HG03139 (cell line): ENCODE data around the gene TMEM219.
A peak's percentile ranks its signal among the peaks of the same experiment; 100 is the strongest.

ENCODE experiments used
- ATAC-seq: cut with Tn5 transposase; IDR thresholded peaks from one replicate; pipeline ENCODE4 v1.9.1; 2021; ENCODE audit not compliant: unreplicated experiment

The TMEM219 gene

DNA sequence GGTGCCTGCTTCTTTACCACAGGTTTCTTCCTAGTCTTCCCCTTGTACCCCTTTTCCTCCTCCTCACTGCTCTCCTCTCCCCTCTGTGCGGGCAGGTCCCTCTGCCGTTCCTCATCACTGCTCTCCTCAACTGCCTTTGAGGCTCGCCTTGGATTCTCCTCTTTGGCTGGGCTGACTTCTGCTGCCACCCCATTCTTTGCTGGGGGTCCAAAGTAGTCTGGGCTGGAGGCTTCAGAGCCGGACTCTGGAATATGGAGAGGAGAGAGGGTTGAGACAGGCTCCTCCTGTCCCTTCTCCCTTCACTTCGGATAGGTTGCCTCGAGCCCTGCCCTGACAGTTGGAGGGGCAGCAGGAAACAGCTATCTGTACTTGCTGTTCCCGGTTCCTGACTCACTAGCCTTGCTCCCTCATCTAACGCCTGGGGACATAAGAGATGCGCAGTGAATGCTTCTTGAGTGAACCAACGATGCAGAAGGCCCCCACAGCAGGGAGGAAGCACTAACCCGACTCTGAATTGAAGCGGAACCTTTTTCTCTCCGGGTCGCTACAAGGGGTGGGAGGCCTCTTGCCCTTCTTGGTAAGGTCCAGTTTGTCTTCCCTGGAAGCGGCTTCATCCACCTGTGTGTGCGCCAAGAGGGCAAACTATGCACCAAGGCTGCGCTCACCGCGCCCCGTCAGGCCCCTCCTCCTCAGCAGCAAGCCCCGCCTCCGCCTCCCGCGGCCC, 32.9 kb downstream of the TMEM219 start:
- peak; percentile 31 for ATAC-seq

DNA sequence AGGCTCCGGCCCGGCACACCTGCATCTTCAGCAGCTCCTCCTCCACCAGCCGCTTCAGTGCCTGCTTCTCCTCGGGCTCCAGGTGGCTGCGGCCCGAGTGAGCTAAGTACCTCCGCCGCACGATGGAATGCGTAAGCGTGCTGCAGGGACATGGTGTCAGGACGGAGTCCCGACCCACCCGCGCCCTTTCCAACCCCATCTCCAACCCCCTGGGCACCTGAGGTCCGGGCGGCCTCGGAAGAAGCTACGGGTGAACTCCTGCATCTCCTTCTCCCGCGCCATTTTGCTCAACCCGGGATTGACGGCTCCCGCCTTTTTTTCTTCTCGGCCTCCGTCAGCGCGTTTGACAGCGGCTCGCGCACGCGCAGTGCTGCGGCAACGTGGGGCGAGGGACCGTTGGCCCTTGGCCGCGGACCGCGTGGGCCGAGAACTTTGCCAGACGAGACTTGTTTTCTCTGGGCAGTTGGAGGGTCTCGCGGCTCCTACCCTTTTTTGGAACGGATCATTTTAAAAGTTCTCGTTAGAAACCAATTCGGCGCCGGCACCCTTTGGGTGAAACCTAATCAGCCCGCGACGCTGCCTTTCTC, 33.5 kb downstream of the TMEM219 start, which contains the start of gene HIRIP3:
Gene HIRIP3, minus strand, starts transcription at position 294 of the 587 bp plus-strand sequence. Its CDS starts 12 bp downstream, at position 282.
- peak; percentile 38 for ATAC-seq

DNA sequence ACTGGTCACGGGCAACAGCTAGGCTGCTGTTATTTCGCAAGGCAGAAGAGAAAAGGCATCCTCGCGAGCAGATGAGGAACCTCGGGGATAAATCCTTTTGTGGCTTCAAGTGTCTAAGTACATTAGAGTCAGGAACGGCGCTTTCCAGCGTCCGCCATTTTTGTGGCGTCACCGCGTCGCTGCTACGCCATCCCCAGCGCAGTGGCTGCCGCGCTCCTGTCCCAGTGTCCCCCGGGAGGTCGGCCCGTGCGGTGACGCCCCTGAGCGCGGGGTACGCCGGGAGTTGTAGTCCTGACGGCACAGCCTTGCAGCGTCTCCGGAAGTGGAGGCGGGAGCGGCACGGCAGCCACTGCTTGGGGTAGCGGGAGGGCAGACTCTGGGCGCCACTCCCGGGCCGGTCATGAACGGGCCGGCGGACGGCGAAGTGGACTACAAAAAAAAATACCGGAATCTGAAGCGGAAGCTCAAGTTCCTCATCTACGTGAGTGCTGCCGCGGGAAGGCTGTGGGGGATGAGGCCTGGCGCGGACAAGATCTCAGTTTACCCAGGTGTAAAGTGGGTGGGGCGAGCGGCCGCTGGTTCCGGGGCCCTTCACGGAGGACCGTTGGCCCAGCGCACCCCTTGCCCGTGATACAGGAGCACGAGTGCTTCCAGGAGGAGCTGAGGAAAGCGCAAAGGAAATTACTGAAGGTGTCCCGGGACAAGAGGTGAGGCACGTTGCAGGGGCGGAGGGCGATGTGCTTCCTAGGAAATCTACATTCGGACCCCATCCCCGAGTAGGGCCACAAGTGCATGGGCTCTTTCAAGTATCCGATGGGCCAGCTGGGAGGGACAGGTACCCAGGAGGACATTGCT, 34.3 kb downstream of the TMEM219 start, which contains the start of gene INO80E:
Gene INO80E, plus strand, starts transcription at position 331 of the 855 bp plus-strand sequence. Its CDS starts 70 bp downstream, at position 401.
- peak; percentile 79 for ATAC-seq

DNA sequence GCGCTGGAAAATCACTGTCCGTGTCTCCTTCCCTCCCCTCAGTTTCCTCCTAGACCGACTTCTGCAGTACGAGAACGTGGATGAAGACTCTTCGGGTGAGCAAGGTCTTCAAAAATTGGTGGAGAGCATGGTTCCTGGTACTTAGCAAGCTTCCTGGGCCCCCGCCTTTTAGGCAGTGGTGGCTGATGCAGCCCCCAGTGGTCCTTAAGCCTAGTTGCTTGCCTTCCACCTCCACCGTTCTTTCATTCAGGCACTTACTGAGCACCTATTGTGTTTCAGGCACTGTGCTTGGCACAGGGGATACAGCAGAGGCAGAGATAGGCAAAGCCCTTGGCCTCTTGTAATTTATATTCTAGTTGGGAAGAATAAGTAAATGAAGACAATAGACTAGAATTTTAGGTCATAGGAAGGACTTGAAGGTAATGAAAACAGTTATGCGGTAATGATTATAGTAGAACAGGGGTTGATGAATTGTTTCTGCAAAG, 34.9 kb downstream of the TMEM219 start:
- ATAC-seq = no peak

DNA sequence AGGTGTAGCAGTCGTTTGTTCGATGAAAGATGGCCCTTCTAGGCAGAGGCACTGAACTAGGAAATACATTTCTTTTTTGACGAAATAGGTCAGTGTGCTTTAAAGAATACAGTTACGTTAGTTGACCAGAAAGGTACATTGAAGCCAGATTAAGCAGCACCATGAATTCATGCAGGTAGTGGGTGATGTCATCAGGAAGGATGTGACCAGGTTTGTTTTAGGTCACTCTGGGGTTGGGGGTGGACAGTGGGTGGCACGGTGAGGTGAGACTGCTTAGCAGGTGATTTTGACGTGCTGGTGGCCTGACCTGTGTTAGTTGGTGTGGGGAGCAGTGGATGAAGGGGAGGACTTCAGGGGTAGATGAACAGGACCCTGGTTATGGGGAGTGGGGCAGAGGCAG, 37.7 kb downstream of the TMEM219 start:
- no peak for ATAC-seq

DNA sequence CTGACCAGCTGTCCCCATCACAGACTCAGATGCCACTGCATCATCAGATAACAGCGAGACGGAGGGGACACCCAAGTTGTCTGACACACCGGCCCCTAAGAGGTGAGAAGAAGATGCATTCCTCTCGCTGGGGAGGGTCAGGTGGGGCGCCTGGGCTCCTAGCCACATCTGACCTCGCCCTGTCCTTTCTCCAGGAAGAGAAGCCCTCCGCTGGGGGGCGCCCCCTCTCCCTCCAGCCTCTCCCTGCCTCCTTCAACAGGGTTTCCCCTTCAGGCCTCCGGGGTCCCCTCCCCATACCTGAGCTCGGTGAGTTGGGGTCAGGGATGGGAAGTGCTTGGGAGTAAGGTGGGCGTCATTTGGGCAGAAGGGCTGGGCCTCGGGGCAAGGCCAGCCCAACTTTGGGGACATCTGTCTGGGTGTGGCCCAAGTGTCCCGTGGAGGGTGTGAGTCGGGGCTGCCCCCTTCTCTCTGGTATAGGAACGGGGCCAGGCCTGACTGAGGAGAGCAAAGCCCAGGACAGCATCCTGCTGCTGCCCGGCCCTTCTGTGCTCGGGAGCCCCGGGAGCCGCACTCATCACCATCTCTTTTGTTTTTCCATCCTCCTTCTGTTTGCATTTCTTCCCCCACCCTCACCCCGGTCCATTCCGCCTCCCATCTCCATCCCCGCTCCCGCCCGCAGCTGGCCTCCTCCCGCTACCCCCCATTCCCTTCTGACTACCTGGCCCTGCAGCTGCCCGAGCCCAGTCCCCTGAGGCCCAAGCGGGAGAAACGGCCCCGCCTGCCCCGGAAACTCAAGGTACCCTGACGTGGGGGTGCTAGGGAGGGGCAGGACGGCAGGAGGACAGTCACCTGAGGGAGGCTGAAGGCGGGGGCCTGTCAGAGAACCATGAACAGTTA, 39.1 kb downstream of the TMEM219 start:
- no peak for ATAC-seq

DNA sequence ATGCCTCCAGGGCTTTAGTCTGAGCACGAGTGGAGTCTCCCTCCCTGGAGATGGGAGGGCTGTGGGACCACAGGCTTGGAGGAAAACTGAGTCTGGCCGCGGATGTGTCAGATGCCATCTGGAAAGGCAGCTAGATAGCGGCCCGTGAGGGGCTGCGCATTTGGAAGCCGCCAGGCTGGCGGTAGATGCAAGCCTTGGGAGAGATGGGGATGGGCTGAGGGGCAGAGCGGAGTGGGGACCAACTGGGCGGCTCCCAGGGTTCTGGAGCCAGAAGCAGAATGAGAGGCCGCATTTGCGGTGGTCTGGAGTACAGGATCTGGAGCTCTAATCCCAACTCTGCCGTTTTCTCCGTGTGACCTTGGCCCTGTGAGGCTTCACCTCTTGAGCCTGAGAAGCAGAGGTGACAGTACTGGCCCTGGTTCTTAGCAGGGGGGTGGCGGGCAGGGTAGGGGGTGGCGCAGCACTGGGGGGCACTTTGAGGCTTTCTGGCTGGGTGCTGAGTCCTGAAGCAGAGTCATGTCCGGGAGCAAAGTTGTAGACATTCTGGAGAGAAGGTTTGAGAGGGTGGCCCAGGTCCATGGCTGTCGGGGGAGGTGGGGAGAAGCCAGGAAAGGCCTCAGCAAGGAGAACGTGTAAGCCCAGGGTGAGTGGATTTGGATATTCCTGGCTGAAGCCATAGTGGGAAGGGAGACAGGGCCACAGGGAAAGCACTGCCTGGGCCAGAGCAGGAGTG, 40.9 kb downstream of the TMEM219 start:
- no peak for ATAC-seq

DNA sequence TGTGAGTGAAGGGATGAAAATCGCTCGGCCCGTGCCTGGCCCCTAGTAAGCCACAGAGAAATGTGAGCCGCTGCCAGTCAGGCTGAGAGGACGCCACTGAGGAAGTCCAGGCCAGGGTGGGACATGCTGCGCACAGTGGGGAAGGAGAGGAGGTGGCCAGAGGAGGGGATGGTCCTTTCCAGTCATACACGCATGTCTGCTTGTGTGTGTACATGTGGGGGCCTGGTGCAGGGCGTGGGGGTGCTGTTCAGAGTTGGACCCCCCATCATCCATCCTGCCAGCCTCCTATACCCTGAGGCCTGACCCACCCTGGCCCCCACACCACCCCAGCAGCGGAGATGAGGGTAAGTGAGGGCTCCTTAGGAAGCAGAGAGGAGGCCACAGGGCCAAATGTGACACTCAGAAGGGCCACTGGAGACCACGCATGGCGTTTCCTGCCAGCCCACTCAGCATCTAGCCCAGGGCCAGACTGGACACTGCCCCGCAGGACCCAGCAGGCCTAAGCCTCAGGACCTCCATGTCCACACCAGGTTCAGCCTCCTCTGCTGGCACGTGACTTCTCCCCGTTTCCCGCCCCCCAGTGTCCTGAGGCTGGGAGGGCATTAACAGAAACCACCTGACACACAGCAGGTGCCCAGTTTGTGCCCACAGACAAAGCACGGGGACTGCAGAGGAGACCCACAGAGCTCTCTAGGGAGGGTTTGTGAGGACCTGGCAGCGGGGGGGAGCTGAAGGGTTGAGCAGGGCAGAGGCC, 42.0 kb downstream of the TMEM219 start:
- no peak for ATAC-seq

DNA sequence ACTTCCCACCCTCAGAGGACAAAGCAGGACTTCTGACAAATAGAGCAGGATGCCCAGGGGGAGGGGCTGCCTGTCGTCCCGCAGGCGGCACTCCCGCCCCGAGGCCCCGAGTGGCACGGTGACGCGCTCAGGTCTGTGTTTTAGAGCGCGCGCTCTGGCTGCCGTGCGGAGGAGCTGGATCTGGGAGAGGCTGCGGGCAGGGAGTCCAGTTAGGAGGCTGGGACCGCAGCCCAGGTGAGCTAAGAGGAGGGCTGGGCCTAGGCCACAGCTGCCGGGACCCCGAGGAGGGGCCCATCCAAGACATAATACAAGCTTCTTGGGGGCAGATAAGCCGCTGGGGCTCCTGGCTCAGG, 42.5 kb downstream of the TMEM219 start:
- no peak for ATAC-seq

DNA sequence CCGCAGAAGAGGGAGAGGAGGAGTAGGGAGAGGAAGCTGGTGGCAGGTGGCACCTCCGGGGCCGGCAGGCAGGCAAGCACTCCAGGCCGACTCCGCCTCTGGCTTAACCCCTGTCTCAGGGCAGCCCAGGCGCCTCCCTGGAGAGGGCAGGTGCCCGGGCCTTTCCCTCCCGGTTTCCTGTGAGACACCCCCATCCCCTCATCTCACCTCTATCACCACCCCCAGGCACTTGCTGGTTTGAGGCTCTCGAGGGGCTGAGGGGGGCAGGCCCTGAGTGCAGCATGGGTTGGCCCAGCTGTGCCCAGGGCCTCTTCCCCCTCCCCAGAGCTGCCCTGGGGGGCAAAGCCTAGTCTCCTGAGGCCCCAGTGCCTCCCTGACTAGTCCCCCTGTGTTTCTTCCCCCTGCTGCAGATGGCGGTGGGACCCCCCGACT, 42.9 kb downstream of the TMEM219 start:
- no peak for ATAC-seq

DNA sequence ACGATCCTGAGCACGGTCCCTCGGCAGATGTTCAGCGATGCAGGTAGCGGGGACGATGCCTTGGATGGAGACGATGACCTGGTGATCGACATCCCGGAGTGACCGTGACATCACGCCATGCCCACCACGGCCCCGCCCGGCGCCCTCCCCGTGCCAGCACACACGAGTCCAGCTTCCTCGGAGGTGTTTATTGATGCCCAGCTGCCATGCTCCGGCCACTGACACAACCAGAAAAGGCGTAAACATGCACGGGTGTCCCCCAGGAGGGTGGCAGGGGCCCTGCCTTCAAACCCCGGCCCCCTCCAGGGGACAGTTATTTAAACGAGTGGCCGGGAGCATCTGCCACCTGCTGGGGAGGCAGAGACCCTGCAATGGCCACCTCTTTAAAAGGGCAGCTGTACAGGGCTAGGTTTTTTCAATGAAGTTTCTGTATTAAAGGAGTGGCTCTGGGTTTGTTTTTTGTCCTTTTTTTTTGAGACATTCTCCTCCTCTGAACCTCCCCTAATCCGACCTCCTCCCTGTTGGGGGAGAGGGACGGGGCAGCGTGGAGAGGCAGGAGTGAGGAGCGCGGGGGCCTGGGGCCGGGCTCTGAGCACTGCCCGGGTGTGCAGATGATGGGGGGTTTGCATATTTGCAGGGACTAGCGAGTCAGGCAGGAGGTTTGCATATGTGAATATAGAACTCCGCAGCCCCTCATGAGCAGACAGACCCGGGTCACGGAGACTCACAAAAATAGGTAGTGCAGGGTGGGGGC, 43.6 kb downstream of the TMEM219 start:
- no peak for ATAC-seq

DNA sequence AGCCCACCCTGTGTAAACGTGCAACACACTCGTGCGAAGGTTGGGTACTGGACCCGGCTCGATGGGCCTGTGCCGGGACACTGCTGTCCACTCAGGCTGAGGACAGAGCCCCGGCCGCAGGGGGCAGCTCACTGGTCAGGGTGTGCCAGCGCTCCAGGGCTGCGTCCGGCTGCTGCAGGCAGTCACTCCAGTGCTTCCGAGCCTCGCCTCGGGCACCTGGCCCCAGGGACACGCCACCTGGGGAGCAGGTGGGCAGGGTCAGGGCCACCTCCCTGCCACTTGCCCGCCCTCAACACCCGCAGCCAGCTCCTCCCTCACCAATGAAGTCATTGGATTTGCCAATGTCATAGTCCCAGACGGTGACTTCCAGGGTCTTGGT, 44.2 kb downstream of the TMEM219 start:
- no peak for ATAC-seq

DNA sequence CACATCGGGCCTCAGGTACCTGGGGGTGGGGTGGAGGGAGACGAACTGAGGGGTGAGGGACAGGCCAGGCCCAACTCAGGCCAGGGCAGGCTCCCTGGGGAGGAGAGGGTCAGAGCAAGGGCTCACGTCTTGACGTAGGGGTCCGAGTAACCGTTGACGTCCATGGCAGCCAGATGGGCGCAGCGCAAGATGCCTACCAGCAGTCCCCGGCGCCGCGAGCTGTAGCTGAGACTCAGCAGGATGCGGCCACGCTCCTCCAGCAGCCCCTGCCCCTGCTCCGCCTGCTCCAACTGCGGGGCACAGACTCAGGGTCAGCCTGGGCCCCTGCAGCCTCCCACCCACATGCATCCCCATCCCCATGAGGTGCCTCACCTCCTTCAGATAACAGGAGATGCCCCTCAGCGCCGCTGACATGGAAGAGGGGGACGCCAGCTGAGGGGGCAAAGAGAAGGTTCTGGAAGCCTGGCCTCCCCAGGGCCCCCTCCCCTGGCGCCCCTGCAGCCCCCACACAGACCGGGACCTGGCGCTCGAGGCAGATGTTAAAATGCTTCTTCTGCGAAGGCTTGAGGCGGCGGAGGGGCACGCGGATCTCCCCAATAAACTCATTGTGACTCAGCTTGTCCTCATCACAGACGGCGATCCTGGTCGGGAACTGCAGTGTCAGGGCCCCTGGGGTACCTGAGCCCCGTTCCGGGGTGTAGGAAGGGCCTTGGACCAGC, 44.9 kb downstream of the TMEM219 start:
- no peak for ATAC-seq

DNA sequence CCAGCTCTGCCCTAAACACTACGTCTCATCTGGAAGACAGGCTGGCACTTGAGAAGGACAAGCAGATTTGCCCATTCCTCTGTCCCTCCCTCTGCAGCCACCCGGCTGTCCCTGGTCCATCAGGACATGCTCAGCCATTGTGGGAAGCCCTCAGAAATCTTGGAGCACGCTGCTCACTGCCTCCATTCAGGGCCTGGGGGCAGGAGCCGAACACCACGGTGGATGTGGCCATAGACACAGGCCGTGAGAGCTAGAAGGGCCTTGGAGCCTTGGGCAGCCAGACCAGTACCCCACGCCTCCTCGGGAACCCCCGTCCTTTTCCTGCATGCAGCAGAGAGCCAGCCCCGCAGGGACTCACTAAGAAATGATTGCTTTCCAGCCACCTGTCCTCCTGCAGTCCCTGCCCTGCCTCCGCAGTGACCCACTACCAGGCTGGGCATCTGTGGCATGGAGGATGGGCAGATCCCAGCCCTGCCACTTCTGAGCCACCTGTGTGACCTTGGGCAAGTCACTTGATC, 45.6 kb downstream of the TMEM219 start:
- no peak for ATAC-seq

DNA sequence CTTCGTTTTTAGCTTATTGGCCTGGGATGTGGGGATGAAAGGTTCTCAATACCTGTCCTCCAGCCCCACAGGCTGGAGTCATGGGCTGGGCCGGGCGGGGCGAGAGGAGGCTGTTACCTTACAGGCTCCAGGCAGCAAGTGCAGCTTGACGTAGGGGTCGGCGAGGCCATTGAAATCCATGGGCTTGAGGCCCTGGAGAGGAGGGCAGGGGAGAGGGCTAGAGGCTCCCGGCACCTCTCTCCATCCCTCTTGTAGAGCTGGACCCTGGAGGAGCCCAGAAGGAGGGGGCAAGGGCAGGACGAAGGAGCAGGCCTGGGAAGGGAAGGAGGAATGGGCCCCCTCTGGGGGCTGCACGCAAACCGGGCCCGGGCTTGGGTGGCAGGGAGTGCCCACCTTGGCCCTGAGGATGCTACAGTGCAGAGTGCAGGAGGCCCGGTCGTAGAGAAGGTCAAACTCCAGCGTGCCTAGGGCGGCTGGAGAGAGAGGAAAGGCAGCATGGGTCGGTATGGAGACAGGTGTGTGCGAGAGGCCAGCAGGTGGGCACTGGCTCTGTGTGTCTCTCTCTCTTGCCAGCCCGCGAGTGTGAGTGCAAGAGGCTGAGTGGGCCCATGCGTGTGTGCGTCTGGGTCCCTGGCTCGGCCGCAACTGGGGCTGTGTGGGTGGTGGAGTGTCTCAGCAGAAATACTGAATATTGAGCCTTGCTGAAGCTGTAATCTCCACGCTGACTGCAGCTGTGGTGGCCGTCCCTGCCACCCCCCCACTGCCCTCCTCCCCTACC, 47.4 kb downstream of the TMEM219 start:
- ATAC-seq = no peak

DNA sequence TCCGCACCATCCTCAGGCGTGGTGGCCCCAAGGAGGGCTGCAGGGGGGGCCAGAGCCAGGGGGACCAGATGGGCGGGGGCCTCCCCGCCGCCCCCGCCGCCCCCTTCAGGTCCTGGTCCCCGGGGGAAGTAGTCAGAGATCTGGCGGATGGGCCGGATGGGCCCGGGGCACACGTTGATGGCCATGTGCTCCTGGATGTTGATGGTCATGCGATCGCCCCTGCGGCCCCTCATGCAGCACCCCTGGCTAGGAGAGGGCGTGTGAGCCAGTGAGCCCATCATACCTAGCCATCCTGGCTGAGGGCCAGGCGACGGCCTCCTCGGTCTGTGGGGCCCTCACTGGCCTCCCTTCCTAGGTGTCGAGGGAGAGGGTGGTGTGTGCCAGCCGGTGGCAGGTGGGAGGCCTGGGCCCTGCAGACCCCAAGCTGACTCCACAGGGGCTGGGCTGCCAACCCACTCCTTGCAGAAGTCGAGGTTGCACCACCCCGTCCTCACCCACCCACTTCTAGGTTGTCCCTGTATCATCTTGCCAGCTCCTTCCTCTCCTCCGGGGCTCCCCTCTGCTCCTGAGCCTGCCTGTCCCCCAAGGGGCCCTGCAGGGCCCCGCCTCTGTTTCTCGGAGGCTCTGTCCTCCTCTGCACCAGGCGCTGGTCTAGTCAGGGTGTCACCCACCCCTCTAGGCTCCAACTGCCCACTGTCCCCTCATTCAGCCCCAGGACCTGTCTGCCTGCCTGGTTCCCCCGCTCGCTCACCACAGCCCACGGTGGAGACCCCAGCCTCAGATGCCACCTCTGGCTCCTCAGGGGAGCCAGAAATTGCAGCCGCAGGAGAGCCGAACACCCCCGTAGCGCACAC, 48.3 kb downstream of the TMEM219 start:
- ATAC-seq = no peak
